ENCODE data around the gene EVX2.

The EVX2 gene

GRCh38 chr2:176122052-176122682 is 38.4 kb upstream of the EVX2 start:
- no peak for DNase-seq (ENCODE audit: low read depth in 2 of 2)

- no peak for DNase-seq (ENCODE audit: low read depth in 2 of 2)
Observed at GRCh38 chr2:176121190-176122051, 37.7 kb upstream of the EVX2 start.

- no peak for DNase-seq (ENCODE audit: low read depth in 2 of 2)
Observed at GRCh38 chr2:176120364-176121189, 36.8 kb upstream of the EVX2 start.

- DNase-seq (ENCODE audit: low read depth in 2 of 2): no peak
Observed at GRCh38 chr2:176118601-176119339, 35.0 kb upstream of the EVX2 start.

GRCh38 chr2:176117823-176118371 is 34.1 kb upstream of the EVX2 start:
- DNase-seq (ENCODE audit: low read depth in 2 of 2): no peak

GRCh38 chr2:176117162-176117822 is 33.5 kb upstream of the EVX2 start:
- DNase-seq (ENCODE audit: low read depth in 2 of 2): no peak

- DNase-seq (ENCODE audit: low read depth in 2 of 2): no peak
Observed at GRCh38 chr2:176115883-176116813, 32.4 kb upstream of the EVX2 start, which contains the start of gene HOXD10. TSS of gene HOXD10 (plus strand) at chr2:176116778. CDS start at chr2:176116834, 56 bp downstream.

GRCh38 chr2:176114930-176115625 is 31.3 kb upstream of the EVX2 start:
- no peak for DNase-seq (ENCODE audit: low read depth in 2 of 2)

- DNase-seq (ENCODE audit: low read depth in 2 of 2): no peak
Observed at GRCh38 chr2:176114120-176114929, 30.6 kb upstream of the EVX2 start.

GRCh38 chr2:176112375-176113302 is 28.9 kb upstream of the EVX2 start:
- DNase-seq (ENCODE audit: low read depth in 2 of 2): no peak

- DNase-seq (ENCODE audit: low read depth in 2 of 2): no peak
Observed at GRCh38 chr2:176111846-176112374, 28.1 kb upstream of the EVX2 start.

- DNase-seq (ENCODE audit: low read depth in 2 of 2): no peak
Observed at GRCh38 chr2:176111309-176111663, 27.5 kb upstream of the EVX2 start.

- DNase-seq (ENCODE audit: low read depth in 2 of 2): no peak
Observed at GRCh38 chr2:176110415-176111308, 26.9 kb upstream of the EVX2 start.

GRCh38 chr2:176109946-176110345 is 26.2 kb upstream of the EVX2 start:
- DNase-seq (ENCODE audit: low read depth in 2 of 2): no peak

- DNase-seq (ENCODE audit: low read depth in 2 of 2): no peak
Observed at GRCh38 chr2:176109192-176109901, 25.6 kb upstream of the EVX2 start.
